Measurements from ENCODE around the gene SIRT4.

DNA sequence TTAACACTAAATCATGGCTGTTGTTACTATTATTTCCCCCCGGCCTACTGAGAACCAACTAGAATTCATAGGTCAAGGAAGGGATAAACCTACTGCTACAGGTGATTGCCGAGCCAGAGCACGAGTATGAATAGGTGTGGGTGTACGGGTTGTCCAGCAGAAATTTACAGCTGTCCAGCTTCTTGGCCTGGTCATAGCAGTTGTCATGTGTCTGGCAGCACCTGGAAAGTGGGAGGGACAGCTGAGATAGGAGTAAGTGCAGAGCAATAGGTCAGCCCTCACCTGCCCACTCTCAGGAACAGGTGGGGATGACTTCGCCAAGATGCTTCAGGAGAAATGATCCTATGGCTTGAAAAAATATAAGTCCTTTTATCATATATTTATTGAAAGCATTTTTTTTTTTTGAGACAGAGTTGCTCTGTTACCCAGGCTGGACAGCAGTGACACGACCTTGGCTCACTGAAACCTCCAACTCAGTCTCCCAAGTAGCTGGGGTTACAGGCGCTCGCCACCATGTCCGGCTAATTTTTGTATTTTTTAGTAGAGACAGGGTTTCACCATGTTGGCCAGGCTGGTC, 22.8 kb downstream of the SIRT4 start:
- TF ChIP-seq CTCF (conservative IDR thresholded peaks at IDR 0.05 in 1 of 2, IDR thresholded peaks at IDR 0.05 in 1 of 2; ENCODE audit: extremely low read depth in 1 of 2, insufficient read depth in 1 of 2, low read depth in 1 of 2, low read length in 2 of 2) = no peak
- no peak for TF ChIP-seq EZH2 (IDR thresholded peaks at IDR 0.05; ENCODE audit: borderline replicate concordance, low read length)
